PC-9 (cell line): ENCODE measurements around the gene RASSF9. TPM values are rescaled to one million over a fixed set of nuclear protein-coding genes. Genes with fewer than 3 reads are reported as not detected.

Experiments
- BruUV-seq: library from RNA; stranded (reverse); fragments of 400-500 nt; replicated peaks from 2 replicates; lab custom pipeline; 2021; lab: Mats Ljungman, UMichigan
- CTCF ChIA-PET: fragments of 300-600 bp; sonication (Branson Sonifier 250); formaldehyde crosslinking; loops from one replicate; lab custom pipeline; 2022; ENCODE audit warnings: antibody characterized with exemption; lab: Charles Lee
- POLR2A ChIA-PET: fragments of 300-600 bp; sonication (Branson Sonifier 250); formaldehyde crosslinking; loops from one replicate; lab custom pipeline; 2022; ENCODE audit warnings: antibody characterized with exemption; ENCODE audit not compliant: unreplicated experiment; lab: Charles Lee
- DNase-seq, 2 experiments: peaks; one replicate each; pipeline versions ENCODE4 v3.0.0 to v3.0.0-alpha.2; 2015 to 2022; ENCODE audit warnings: mixed read lengths in 1 of 2
- H2AFZ ChIP-seq: fragments of 200-600 bp; sonication (generic); 2 replicates; pipeline ENCODE4 v1.8.1; 2017; ENCODE audit warnings: antibody characterized with exemption
- H3F3A ChIP-seq: fragments of 200-600 bp; sonication (generic); 2 replicates; pipeline ENCODE4 v1.8.1; 2017; ENCODE audit warnings: antibody characterized with exemption, mild to moderate bottlenecking, low read depth; ENCODE audit not compliant: insufficient read depth
- H3K27ac ChIP-seq: fragments of 200-600 bp; sonication (generic); 2 replicates; pipeline ENCODE4 v1.6.1; 2016; ENCODE audit warnings: mixed run types
- H3K27me3 ChIP-seq: fragments of 200-600 bp; sonication (generic); 2 replicates; pipeline ENCODE4 v1.6.1; 2016; ENCODE audit warnings: low read depth, mixed run types; ENCODE audit not compliant: insufficient read depth
- H3K36me3 ChIP-seq: fragments of 200-600 bp; sonication (generic); 2 replicates; pipeline ENCODE4 v1.6.1; 2016; ENCODE audit warnings: low read depth, mixed run types
- H3K4me1 ChIP-seq: fragments of 200-600 bp; sonication (generic); replicated peaks from 2 replicates; pipeline ENCODE4 v1.6.1; 2016; ENCODE audit warnings: mixed run types; ENCODE audit not compliant: insufficient read depth
- H3K4me2 ChIP-seq: fragments of 200-600 bp; sonication (generic); 2 replicates; pipeline ENCODE4 v1.6.1; 2017; ENCODE audit warnings: mixed run types
- H3K4me3 ChIP-seq: fragments of 200-600 bp; sonication (generic); 2 replicates; pipeline ENCODE4 v1.6.1; 2016; ENCODE audit warnings: mixed run types
- H3K79me2 ChIP-seq: fragments of 200-600 bp; sonication (generic); 2 replicates; pipeline ENCODE4 v1.6.1; 2017; ENCODE audit warnings: low read depth, mixed run types
- H3K9me2 ChIP-seq: fragments of 200-600 bp; sonication (generic); 2 replicates; pipeline ENCODE4 v1.8.1; 2017; ENCODE audit warnings: mild to moderate bottlenecking; ENCODE audit not compliant: insufficient read depth
- H3K9me3 ChIP-seq: fragments of 200-600 bp; sonication (generic); 2 replicates; pipeline ENCODE4 v1.8.1; 2016; ENCODE audit warnings: low read depth; ENCODE audit not compliant: insufficient read depth
- H4K20me1 ChIP-seq: fragments of 200-600 bp; sonication (generic); 2 replicates; pipeline ENCODE4 v1.8.1; 2017; ENCODE audit not compliant: insufficient read depth
- CTCF ChIP-seq: fragments of 200-600 bp; sonication (generic); conservative IDR thresholded peaks from 2 replicates; pipeline ENCODE4 v1.6.1; 2017; ENCODE audit warnings: mixed run types, antibody characterized with exemption, mild to moderate bottlenecking, moderate library complexity
- EZH2 ChIP-seq: fragments of 200-600 bp; sonication (generic); IDR thresholded peaks from 2 replicates; pipeline ENCODE4 v1.8.0; 2017; ENCODE audit warnings: antibody characterized with exemption, low read depth
- intact Hi-C: fragments of 100-400 bp; cut with micrococcal nuclease; formaldehyde crosslinking; loops from one replicate; pipeline ENCODE4 v1.10.0; 2022; ENCODE audit not compliant: unreplicated experiment
- total RNA-seq: library from RNA; stranded (reverse); gene quantifications from 2 replicates; pipeline ENCODE4 v1.2.3, GENCODE V29; 2021

Gene RASSF9
- total RNA-seq, 1 experiment from 2014 or later = 0.46 TPM

GRCh38 chr12:85782711-85783110, 53.5 kb downstream of the RASSF9 start:
- H3F3A ChIP-seq = no peaks in the 10 kb centered on the region
- POLR2A ChIA-PET = no interaction called here
- H4K20me1 ChIP-seq = no peaks in the 10 kb centered on the region
- H3K9me3 ChIP-seq = no peaks in the 10 kb centered on the region
- TF ChIP-seq EZH2 (no peak), CTCF (no peak)
- H2AFZ ChIP-seq = no peak overlapping the region
- no peak overlapping the region for H3K27ac ChIP-seq
- no peaks in the 10 kb centered on the region for H3K36me3 ChIP-seq
- no peaks in the 10 kb centered on the region for H3K9me2 ChIP-seq
- H3K27me3 ChIP-seq = no peaks in the 10 kb centered on the region
- no TSS peak for BruUV-seq
- intact Hi-C loops = no loop called here
- H3K79me2 ChIP-seq = no peaks in the 10 kb centered on the region
- CTCF ChIA-PET = no interaction called here
- no peak overlapping the region for H3K4me3 ChIP-seq
- DNase-seq = no peak
- H3K4me2 ChIP-seq = no peak overlapping the region
- peaks cover 29% of the 10 kb centered on the region for H3K4me1 ChIP-seq

GRCh38 chr12:85781766-85782165, 54.4 kb downstream of the RASSF9 start:
- Histone ChIP-seq H3K36me3 (no peaks in the 10 kb centered on the region), H3K79me2 (no peaks in the 10 kb centered on the region), H3K4me1 (peaks cover 29% of the 10 kb centered on the region), H3K9me3 (no peaks in the 10 kb centered on the region), H3K27me3 (no peaks in the 10 kb centered on the region), H4K20me1 (no peaks in the 10 kb centered on the region), H3F3A (no peaks in the 10 kb centered on the region), H2AFZ (no peak overlapping the region), H3K4me2 (no peak overlapping the region), H3K9me2 (no peaks in the 10 kb centered on the region), H3K27ac (no peak overlapping the region), H3K4me3 (no peak overlapping the region)
- ChIA-PET POLR2A (no interaction called here), CTCF (no interaction called here)
- BruUV-seq = no TSS peak
- DNase-seq = no peak
- intact Hi-C loops = no loop called here
- no peak for TF ChIP-seq CTCF
- TF ChIP-seq EZH2 = no peak

GRCh38 chr12:85779768-85780167, 56.4 kb downstream of the RASSF9 start:
- no peak overlapping the region for H3K4me2 ChIP-seq
- no TSS peak for BruUV-seq
- no peaks in the 10 kb centered on the region for H3K36me3 ChIP-seq
- DNase-seq = no peak
- no peak overlapping the region for H3K27ac ChIP-seq
- H3K27me3 ChIP-seq = no peaks in the 10 kb centered on the region
- ChIA-PET POLR2A (no interaction called here), CTCF (no interaction called here)
- H3K79me2 ChIP-seq = no peaks in the 10 kb centered on the region
- peaks cover 27% of the 10 kb centered on the region for H3K4me1 ChIP-seq
- no peaks in the 10 kb centered on the region for H4K20me1 ChIP-seq
- no peaks in the 10 kb centered on the region for H3F3A ChIP-seq
- no peaks in the 10 kb centered on the region for H3K9me2 ChIP-seq
- no peak overlapping the region for H3K4me3 ChIP-seq
- TF ChIP-seq CTCF (no peak), EZH2 (no peak)
- H2AFZ ChIP-seq = peak overlapping the region; percentile 67
- no peaks in the 10 kb centered on the region for H3K9me3 ChIP-seq
- intact Hi-C loops = no loop called here
